CD4-positive, alpha-beta T cell treated with Interleukin-21 for 1 hour (primary cell): ENCODE data around the gene SORBS1.

Source experiments
- DNase-seq: peaks from one replicate; pipeline ENCODE4 v3.0.0-alpha.2; 2020

The SORBS1 gene

GRCh38 chr10:95456516-95456915, 104.7 kb downstream of the SORBS1 start:
- DNase-seq: no peak

DNA sequence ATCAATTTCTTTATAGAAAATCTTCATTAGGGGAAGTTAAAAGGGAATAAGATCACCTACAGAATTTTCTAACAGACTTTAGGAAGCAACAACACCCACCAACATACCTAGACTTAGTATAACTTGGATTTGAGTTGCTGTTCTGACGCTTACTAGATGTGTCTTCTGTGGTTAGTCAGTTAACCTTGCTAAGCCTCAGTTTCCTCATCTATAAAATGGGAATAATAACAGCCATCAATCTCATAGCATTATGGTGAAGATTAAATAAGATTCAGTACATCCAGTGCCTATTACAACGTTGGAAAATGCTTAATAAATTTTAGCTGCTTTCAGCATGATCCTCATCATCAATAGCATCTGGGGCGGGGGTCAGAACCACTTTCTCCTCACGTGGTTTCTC, 106.2 kb downstream of the SORBS1 start:
- DNase-seq: no peak

DNA sequence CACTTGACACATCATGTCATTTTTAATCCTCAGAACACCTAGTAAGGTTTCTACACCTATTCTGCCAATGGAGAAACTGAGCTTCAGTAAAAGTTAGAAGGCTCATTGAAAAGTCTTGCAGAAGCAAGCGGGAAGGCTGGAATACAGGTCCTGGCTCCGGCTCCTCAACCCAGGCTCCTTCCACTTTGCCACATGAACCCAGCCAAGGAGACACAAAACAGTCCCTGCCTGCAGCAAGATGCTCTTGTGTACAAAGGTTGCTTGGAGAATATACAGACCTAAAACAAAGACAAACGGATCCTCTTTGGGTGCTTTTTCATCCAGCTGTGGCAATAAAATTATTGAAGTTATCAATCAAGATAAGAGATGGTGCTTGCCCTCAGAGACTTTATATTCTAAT, 106.8 kb downstream of the SORBS1 start:
- DNase-seq: no peak

GRCh38 chr10:95451568-95452524, 109.3 kb downstream of the SORBS1 start:
- no peak for DNase-seq

DNA sequence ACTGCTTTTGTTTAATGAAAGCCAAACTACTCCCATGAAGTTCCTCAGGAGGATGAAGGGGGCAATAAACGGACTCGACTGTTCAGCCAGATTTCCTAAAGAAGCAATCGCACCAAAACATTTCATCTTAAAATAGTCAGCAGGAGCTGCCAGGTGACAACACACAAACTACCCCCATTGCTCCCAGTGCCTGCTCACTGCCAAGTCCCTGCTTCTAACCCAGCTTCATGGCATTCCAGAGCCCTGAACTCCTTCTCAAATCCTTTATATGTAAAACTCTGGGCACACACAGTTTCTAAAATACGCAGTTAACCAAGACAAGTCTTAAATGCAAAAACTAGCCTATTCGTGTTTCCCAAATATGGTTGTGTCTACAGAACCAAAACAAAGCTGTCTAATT, 110.0 kb downstream of the SORBS1 start:
- no peak for DNase-seq

GRCh38 chr10:95450188-95450587, 111.0 kb downstream of the SORBS1 start:
- DNase-seq: no peak

- no peak for DNase-seq
These were observed 113.5 kb downstream of the SORBS1 start for GRCh38 chr10:95447685-95448084.

GRCh38 chr10:95445837-95446486, 115.2 kb downstream of the SORBS1 start:
- DNase-seq: peak; percentile 38

- no peak for DNase-seq
These were observed 115.8 kb downstream of the SORBS1 start for GRCh38 chr10:95445223-95445836.

- DNase-seq: no peak
These were observed 116.4 kb downstream of the SORBS1 start for GRCh38 chr10:95444792-95445191.

- DNase-seq: no peak
These were observed 117.5 kb downstream of the SORBS1 start for GRCh38 chr10:95443636-95444035.

- no peak for DNase-seq
These were observed 118.8 kb downstream of the SORBS1 start for GRCh38 chr10:95442341-95442740.

DNA sequence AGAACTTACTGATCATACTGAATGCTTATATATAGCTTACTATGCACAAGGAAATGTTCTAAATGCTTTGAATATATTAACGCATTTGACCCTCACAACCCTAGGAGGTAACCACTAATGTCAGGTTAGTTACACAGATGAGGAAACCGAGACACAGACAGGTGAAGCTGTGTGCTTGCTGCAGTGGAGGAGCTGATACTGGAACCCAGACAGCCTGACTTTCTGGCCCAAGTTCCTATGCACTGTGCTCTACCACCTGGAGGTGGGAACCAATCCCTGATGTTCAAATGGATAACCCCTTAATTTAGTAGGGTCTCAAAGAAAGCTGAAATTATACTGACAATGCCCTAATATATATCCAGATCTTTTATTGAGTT, 119.6 kb downstream of the SORBS1 start:
- DNase-seq: no peak

DNA sequence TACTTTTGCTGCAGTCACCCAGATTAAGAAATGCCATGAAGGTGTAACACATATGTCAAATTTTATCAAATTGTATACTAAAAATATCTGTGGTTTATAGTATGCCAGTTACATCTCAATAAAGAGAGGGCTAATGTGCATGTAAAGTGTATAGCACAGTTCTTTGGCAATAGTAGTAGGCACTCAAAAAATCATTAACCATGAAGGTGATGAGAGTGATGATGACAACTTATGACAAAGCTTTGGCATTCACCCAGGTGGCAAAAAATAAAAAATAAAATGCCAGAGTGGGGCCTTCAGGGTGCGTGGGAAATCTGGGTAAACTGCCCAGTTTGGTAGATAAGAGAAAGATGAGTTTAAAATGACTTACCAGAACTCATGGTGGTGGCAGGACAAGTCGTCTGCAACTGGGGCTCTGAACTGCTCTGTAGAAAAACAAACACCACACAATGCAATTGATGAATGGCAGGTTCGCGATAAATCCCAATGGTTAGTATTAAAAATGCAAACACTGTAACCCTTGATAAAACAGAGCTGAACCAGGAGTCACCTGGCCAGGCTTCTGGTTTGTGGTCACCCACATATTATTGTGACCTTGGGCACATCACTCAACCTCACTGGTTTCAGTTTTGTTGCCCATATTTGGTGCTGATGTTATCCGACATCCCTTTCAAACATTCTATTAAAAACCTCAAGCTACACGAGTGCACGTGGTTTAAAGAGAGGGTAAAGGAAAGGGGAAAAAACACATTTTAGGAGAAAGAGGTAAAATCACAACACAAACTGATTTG, 120.2 kb downstream of the SORBS1 start:
- no peak for DNase-seq

- DNase-seq: no peak
These were observed 121.0 kb downstream of the SORBS1 start for GRCh38 chr10:95440038-95440725.

DNA sequence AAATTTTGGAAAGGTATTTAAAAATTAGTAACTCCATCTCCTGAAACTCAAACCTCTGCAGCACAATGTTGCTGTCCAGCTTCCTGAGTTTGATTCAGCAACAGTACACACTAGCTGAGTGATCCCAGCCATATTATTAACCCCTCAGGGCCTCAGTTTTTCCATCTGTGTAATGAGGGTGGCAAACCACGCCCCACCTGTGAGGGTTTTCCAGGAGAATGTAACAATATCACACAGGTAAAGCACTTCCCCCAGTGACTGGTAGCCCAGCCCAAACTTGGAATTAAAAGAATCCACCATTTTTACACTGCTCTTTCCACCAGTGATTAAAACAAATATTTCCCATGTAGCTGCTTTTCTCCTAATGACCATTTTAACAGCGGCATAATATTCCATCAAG, 122.4 kb downstream of the SORBS1 start:
- DNase-seq: no peak

DNA sequence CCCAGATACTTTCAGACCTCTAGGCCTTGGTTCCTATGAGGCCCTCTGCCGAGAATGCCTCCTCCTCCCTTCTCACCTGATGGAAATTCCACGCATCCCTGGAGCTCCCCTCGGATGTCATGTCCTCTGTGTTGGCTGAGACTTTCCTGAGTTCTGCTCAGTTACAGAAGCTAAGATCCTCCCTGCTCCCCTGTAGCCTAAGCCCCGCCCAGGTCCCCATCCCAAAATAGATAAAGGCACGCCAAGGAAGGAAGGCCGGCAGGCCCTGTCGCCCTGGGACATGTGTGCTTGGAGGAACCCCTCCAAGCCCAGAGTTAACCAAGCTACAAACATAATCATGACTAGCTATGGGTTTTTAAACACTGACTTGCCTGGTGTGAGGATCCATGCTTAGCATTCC, 123.5 kb downstream of the SORBS1 start:
- no peak for DNase-seq

DNA sequence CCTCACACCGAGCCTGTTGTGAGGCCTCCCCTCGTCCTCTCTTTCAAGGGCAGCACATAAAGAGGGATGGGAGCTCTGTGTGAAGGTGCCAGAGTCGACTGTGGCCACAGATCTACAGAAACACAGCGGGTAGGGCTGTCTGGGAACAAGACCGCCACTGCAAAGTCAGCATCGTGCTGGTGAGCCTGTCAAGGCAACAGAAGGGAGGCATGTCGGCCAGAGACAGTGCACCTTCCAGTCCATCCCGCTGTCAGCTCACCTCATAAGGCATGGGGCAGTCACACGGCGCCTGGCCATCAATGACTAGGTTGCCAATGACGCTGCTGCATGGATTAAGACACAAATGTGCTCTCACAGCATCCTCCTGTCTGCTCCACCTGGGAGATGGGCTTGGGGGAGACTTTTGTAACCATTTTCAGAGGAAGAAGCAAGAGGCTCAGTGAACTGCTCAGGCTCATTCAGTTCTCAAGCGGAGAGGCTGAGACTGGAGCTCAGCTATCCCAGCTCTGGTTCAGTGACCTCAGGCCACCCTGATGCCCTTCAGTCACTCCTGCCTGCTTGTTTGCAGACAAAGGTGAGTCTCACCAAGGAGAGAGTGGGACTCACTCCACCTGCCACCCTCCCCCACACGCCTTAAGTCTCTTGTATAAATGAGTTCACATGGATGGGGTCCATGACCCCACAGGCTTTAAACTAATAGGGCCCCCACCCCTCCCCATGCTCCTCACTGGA, 125.5 kb downstream of the SORBS1 start:
- DNase-seq: no peak

DNA sequence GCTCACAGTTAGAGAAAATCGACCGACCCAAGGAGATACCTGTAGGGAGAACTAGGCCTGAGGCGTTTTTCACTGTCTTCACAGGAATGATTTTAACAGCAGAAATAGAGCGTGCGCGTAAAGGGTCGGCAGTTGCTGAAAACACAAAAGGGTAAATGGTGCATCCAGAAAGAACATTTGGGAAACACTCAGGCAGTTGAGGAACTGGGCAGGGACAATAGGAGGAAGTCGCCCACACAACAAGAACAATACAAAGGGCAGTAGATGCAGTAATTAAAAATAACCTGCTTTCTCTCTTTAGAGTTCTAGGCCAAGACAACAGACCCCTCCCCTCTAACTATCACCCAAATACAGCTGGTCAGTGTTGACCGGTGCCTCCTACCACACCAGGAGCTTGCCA, 126.6 kb downstream of the SORBS1 start:
- no peak for DNase-seq

GRCh38 chr10:95431900-95432342, 129.2 kb downstream of the SORBS1 start:
- no peak for DNase-seq

- peak; percentile 49 for DNase-seq
These were observed 130.8 kb downstream of the SORBS1 start for GRCh38 chr10:95430231-95430951.
